KOPT-K1 (cell line): ENCODE data around the gene FEM1C.

ENCODE experiments used
- H3K27ac ChIP-seq: fragments of 200-600 bp; sonication (generic); 2 replicates; pipeline ENCODE4 v1.5.1; 2016; ENCODE audit warnings: antibody characterized with exemption, mild to moderate bottlenecking, low read depth, low read length; ENCODE audit not compliant: poor library complexity, severe bottlenecking
- H3K36me3 ChIP-seq: fragments of 200-600 bp; sonication (generic); 2 replicates; pipeline ENCODE4 v1.5.1; 2017; ENCODE audit warnings: antibody characterized with exemption, mild to moderate bottlenecking, low read length, moderate library complexity; ENCODE audit not compliant: insufficient read depth
- H3K9me3 ChIP-seq: fragments of 200-600 bp; sonication (generic); 2 replicates; pipeline ENCODE4 v1.5.1; 2017; ENCODE audit warnings: antibody characterized with exemption, low read length, mild to moderate bottlenecking; ENCODE audit not compliant: insufficient read depth, poor library complexity, severe bottlenecking

FEM1C gene

DNA sequence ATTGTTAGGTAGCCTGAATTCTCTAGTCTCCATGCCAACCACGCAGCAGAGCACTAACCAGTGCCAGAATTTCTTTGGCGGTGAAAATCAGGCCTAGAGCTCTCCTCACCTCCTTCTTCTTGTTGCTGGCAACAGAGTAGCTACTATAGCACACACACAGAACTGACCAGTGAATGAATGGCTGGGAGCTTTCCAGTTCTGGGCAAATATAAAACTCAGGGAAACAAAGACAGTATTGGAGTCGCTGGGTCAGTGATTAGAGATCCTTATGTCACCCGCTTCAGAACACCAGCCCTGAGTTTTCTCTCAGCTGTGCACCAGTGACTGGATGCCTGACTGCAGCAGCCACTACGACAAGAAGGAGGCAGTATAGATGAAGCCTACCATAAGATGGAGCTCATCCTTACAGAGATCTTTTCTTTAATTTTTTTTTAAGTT is 26.9 kb upstream of the FEM1C start:
- H3K27ac ChIP-seq, result no peak overlapping the region
- no peaks in the 10 kb centered on the region for H3K9me3 ChIP-seq
- no peaks in the 10 kb centered on the region for H3K36me3 ChIP-seq

DNA sequence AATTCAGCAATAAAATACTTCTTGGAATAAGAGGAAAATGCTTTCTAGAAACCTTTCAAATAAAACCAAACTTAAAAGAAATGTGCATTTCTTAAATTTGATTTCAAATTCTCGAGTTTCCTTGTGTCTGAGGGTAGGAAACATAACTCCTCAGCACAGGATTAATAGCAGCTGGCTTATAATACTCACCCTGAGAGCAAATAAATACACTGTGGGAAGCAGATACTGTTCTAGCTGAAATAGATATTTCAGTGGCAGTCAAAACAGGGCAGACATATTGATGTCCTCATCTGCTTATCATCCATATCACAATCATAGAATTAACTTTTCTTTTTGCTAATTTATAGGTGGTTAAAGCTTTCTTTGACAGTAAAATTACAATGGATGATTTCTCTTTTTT is 24.1 kb upstream of the FEM1C start:
- Histone ChIP-seq H3K9me3 (no peaks in the 10 kb centered on the region), H3K36me3 (no peaks in the 10 kb centered on the region), H3K27ac (no peak overlapping the region)

- Histone ChIP-seq H3K9me3 (peaks cover 3% of the 10 kb centered on the region), H3K36me3 (no peaks in the 10 kb centered on the region), H3K27ac (no peak overlapping the region)
These were observed 20.7 kb upstream of the FEM1C start for GRCh38 chr5:115565233-115565632.

GRCh38 chr5:115561176-115561575 is 16.6 kb upstream of the FEM1C start:
- no peaks in the 10 kb centered on the region for H3K36me3 ChIP-seq
- no peak overlapping the region for H3K27ac ChIP-seq
- peaks cover 3% of the 10 kb centered on the region for H3K9me3 ChIP-seq

GRCh38 chr5:115559524-115559923 is 14.9 kb upstream of the FEM1C start:
- Histone ChIP-seq H3K36me3 (no peaks in the 10 kb centered on the region), H3K27ac (no peak overlapping the region), H3K9me3 (peaks cover 3% of the 10 kb centered on the region)

GRCh38 chr5:115558388-115558956 is 13.9 kb upstream of the FEM1C start:
- Histone ChIP-seq H3K36me3 (no peaks in the 10 kb centered on the region), H3K9me3 (peaks cover 3% of the 10 kb centered on the region), H3K27ac (no peak overlapping the region)

DNA sequence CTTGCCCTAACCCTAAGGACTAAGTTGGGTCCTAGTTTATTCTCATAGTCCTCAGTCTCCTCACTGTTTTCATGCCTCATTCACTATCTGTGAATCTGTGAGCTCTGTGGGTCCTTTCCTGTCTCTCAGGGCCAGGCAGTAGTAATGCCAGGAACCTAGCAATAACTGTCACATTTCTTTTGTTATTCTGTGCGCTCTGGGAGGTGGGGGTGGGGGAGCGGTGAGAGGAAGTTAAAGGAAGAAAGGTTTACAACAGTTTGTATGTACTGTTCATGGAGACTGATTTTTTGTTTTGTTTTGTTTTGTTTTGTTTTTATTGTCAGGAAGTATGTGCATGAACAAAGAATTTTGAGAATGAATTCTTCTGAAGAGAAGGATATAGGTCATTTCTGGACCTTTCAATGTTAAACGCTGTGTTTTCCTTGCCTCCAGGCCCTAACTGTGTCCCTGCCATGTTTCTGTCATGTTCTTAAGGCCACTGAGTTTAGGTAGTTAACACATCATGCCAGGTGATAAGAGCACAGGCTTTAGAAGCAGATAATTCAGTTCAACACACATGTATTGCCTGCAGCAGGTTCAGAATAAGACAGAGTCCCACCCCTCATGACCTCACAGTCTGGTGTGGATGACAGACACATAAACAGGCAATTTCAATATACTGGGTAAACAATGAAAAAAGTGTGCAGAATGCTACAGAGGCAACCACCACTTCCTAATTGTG is 13.3 kb upstream of the FEM1C start:
- Histone ChIP-seq H3K27ac (no peak overlapping the region), H3K36me3 (no peaks in the 10 kb centered on the region), H3K9me3 (peaks cover 3% of the 10 kb centered on the region)

- Histone ChIP-seq H3K36me3 (no peaks in the 10 kb centered on the region), H3K27ac (no peak overlapping the region), H3K9me3 (peaks cover 3% of the 10 kb centered on the region)
These were observed 11.7 kb upstream of the FEM1C start for GRCh38 chr5:115556276-115556675.

- H3K9me3 ChIP-seq, result no peaks in the 10 kb centered on the region
- H3K27ac ChIP-seq, result no peak overlapping the region
- H3K36me3 ChIP-seq, result no peaks in the 10 kb centered on the region
These were observed 10.6 kb upstream of the FEM1C start for GRCh38 chr5:115555084-115555633.

DNA sequence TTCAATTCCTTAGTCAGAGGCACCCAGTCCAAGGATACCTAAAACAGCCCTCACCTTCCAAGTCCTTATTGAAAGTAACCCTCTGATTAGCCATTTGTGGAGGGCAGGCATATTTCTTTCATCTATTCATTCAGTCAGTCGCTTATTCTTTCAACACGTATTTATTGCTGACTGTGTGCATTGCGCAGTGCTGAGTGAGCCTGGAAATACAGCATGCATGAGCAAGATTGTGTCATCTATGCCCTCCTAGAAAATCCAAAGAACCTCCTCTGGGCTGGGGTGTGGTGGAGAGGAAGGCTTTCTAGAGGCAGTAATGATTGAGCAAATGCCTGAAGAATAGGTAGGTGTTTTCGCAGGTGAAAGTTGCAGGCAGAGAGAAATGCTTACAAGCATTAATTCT is 8.5 kb upstream of the FEM1C start:
- no peak overlapping the region for H3K27ac ChIP-seq
- no peaks in the 10 kb centered on the region for H3K9me3 ChIP-seq
- no peaks in the 10 kb centered on the region for H3K36me3 ChIP-seq

DNA sequence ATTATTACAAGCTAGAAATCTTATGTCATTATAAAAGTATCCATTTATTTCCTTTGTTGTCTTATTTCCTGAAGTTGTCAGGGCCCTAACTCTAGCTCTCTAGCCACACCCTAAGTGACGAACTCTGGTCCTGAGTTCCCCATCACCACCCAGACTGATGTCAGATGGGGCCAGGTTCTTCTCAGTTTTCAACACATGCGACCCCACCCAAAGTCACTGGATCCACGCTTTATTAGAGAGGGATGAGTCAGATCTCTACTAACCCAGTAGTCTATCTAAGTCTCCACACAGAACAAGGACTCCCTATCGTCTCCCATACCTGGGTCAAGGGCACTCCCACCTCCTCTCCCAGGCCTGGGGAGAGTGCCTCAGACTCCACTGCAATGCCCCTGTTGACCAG is 6.8 kb upstream of the FEM1C start:
- Histone ChIP-seq H3K36me3 (no peaks in the 10 kb centered on the region), H3K27ac (no peak overlapping the region)

DNA sequence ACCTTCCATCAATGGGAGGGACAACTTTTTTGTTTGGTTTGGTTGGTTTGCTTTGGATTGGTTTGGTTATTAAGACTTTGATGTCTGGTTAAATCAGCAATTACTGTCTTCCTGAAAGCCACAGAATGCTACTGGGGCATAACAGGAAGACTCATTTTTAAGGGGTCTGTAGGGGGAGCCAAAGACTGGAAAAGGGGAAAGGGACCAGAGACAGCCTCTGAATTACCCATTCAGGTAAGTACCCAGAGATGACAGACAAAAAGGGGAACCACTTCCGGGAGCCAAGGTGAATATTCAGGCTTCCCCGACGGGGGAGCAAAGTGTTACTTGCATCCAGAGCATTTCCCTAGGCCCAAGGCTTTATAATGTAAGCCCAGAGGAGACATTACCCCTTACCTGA is 4.6 kb upstream of the FEM1C start:
- H3K9me3 ChIP-seq, result peaks cover 24% of the 10 kb centered on the region
- no peaks in the 10 kb centered on the region for H3K36me3 ChIP-seq

More for the DNA sequence above, 6.8 kb upstream of the FEM1C start:
- peaks cover 10% of the 10 kb centered on the region for H3K9me3 ChIP-seq

DNA sequence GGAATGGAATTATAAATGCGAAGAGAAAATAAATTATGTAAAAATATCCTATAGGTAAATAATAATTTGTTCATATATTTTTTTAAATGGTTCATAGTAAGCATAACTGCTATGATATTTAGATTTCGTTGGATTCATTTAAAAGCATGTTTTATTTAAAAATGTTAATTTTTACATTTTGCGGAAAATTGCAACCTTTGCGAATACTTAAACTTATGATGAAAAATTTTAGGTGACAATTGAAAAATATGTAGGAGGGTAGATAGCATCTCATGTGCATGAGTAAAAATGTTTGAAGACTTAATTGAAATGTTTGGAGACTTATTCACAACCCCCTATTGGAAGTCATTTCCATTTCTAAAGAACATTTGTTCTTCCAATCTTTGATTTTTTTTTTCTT is 4.1 kb upstream of the FEM1C start:
- peaks cover 24% of the 10 kb centered on the region for H3K9me3 ChIP-seq
- no peak overlapping the region for H3K27ac ChIP-seq
- no peaks in the 10 kb centered on the region for H3K36me3 ChIP-seq

More for the DNA sequence above, 4.6 kb upstream of the FEM1C start:
- H3K27ac ChIP-seq, result no peak overlapping the region

DNA sequence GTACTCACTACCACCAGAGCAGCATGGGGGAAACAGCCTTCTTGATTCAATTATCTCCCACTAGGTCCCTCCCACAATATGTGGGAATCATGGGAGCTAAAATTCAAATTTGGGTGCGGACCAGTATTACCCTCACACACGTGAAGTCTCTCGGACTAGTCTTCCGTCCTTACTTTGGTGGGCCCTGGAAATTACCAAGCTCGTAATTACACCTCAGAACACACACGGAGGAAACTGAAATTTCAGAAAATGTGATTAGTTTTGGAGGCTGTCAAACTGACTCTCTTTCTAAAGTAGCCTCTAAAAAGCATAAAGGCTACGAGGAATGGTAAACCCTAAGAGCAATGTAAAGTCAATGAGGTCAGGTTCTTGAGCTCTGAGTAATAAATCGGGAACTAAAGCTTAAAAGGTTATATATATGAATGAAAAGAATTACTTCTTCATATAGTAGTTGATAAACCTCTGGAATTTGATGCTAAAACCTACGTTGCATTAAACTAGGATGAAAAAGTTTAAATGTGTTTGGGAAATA is 842 bp upstream of the FEM1C start:
- Histone ChIP-seq H3K27ac (no peak overlapping the region), H3K9me3 (peaks cover 24% of the 10 kb centered on the region), H3K36me3 (peaks cover 28% of the 10 kb centered on the region)

GRCh38 chr5:115544043-115544435 is 536 bp downstream of the FEM1C start:
- Histone ChIP-seq H3K27ac (peak overlapping the region; percentile 87), H3K36me3 (peaks cover 42% of the 10 kb centered on the region), H3K9me3 (peaks cover 24% of the 10 kb centered on the region)
